Small intestine (tissue), 7 donors: ENCODE data around the gene LINC01488. TPM values are rescaled to one million over a fixed set of nuclear protein-coding genes. Genes with fewer than 3 reads are reported as not detected.

Source experiments
- DNase-seq, 2 donors: peaks; one replicate each; pipeline versions ENCODE4 v3.0.0 to v3.0.0-alpha.2; 2013
- FAIRE-seq: peaks from 2 replicates; lab custom pipeline; 2012; peaks lifted over from hg19 to GRCh38; lab: Jason Lieb, UNC
- H3K27ac ChIP-seq, 3 donors: one replicate each; pipeline ENCODE4 v1.5.1; 2013; ENCODE audit warnings: low read length in 2 of 3, mild to moderate bottlenecking in 2 of 3, control low read depth in 1 of 3, inconsistent platforms in 1 of 3, low read depth in 1 of 3, moderate library complexity in 1 of 3
- H3K27me3 ChIP-seq, 3 donors: one replicate each; pipeline ENCODE4 v1.6.1; 2013; ENCODE audit warnings: low read length in 3 of 3, inconsistent platforms in 1 of 3; ENCODE audit not compliant: control insufficient read depth in 3 of 3, insufficient read depth in 3 of 3
- H3K36me3 ChIP-seq, 3 donors: one replicate each; pipeline ENCODE4 v1.6.1; 2013; ENCODE audit warnings: low read length in 3 of 3, inconsistent platforms in 1 of 3, low read depth in 1 of 3, mild to moderate bottlenecking in 1 of 3, moderate library complexity in 1 of 3; ENCODE audit not compliant: control insufficient read depth in 3 of 3, insufficient read depth in 2 of 3
- H3K4me1 ChIP-seq, 3 donors: one replicate each; pipeline ENCODE4 v1.6.1; 2013; ENCODE audit warnings: low read length in 2 of 3, inconsistent platforms in 1 of 3, low read depth in 1 of 3, mild to moderate bottlenecking in 1 of 3, moderate library complexity in 1 of 3; ENCODE audit not compliant: control insufficient read depth in 3 of 3, insufficient read depth in 2 of 3
- H3K4me3 ChIP-seq, 3 donors: one replicate each; pipeline ENCODE4 v1.5.1; 2013; ENCODE audit warnings: low read length in 3 of 3, control low read depth in 1 of 3, inconsistent platforms in 1 of 3, low read depth in 1 of 3, mild to moderate bottlenecking in 1 of 3, moderate library complexity in 1 of 3
- H3K9me3 ChIP-seq, 2 donors: one replicate each; pipeline ENCODE4 v1.6.1; 2013; ENCODE audit warnings: low read depth in 1 of 2, low read length in 1 of 2; ENCODE audit not compliant: control insufficient read depth in 2 of 2, insufficient read depth in 1 of 2
- WGBS, 3 donors: extraction: QIAGEN DNeasy Blood & Tissue Kit; methylation state at CpG; one replicate each; pipeline ENCODE4 v1.1.7; 2013; 5-methylcytosine and 5-hydroxymethylcytosine counted together
- polyA plus RNA-seq, 4 donors: library from polyadenylated mRNA; stranded (reverse) in 3 of 4; unstranded in 1 of 4; fragments of 200-250 nt in 3 of 4; fragments of 120-200 nt in 1 of 4; gene quantifications; one replicate each; pipeline versions ENCODE4 v1.2.1 to v1.2.3, GENCODE V29; 2013
- donor health status: healthy with polysubstance abuse.
- donor health status: control.
- donor health status: control.
- donor health status: Bipolar disorder and iron deficiency.
- donor health status: healthy.

Gene LINC01488
- polyA plus RNA-seq, 4 donors = 0.03 TPM; not detected in 3

DNA sequence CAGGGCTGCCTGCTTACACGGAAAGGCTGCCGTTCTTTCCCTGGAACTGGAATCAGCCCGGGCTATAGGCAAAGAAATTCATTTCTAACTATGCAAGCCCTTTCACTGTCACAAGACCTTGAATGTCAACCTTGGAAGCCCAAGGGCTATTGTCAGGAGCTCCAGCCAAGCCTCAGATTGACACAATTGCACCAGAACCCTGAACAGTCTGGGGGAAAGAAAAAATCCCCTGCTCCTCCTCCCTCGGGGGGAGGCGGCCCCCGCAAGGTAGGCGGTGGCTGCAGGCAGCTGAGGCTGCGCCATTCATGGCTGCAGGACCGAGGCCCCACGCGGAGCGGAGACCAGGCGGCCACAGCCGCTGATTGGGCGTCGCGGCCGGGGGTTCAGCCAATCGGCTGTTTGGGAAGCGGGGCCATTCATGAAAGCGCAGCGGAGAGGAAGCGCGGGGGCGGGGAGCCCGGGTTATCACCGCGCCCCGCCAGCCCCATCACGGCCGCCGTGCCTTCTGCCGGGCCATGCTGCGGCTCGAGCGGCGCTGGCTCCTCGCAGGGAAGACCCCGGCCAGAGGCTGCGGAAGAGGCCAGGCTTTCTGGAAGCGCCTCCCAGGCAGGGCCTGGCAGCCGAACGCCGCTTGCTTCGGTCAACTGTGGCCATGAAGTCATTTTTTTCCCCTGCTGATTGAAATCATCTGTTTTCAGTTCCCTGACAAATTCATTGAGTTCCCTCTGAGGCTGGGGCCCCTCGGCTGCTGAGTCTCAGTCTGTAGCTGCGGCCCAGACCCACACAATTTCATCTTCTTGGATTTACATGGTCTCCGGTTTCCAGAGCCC, 38.1 kb upstream of the LINC01488 start:
- Histone ChIP-seq H3K27me3 (no peaks in the 10 kb centered on the region), H3K9me3 (no peaks in the 10 kb centered on the region), H3K36me3 (no peaks in the 10 kb centered on the region), H3K4me3 (peak overlapping the region in 1 of 3 donors; percentile 37), H3K27ac (peak overlapping the region in 2 of 3 donors; percentile 84 to 86), H3K4me1 (peaks cover 0 to 29% (median 2%) of the 10 kb centered on the region in 3 donors)
- WGBS, 3 donors = 2 to 4% (median 4%) methylated on average over 37 to 48 of the region's 48 CpGs
- peak; percentile 85 to 96 for DNase-seq
- FAIRE-seq = no peak

DNA sequence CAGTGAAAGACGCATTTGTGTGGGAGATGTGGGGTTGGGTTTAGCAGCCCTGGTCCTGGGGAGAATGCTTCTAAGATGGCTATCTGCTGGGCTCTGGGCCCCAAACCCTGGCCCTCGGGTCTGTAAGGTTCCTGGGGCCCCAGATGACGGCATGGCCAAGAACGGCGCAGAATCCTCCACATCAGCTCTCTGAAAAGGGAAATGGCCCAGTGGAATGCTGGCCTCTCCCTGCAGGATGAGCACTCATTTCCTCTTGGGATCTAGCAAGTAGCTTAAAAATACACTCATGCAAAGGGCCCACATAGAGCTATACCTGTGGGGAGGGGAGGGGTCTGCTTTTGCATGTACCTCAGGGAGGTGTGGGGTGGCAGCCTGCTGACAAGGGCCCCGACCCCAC, 37.5 kb upstream of the LINC01488 start:
- H3K9me3 ChIP-seq = no peaks in the 10 kb centered on the region
- no peaks in the 10 kb centered on the region for H3K36me3 ChIP-seq
- H3K27me3 ChIP-seq = no peaks in the 10 kb centered on the region
- H3K27ac ChIP-seq = peak overlapping the region in 2 of 3 donors; percentile 84 to 86
- 51 to 78% (median 68%) methylated on average over 6 of the region's 6 CpGs for WGBS, 3 donors
- FAIRE-seq (no peak), DNase-seq (no peak)
- peaks cover 0 to 29% (median 2%) of the 10 kb centered on the region in 3 donors for H3K4me1 ChIP-seq
- H3K4me3 ChIP-seq = peak overlapping the region in 1 of 3 donors; percentile 37

GRCh38 chr11:69444381-69445130, 36.9 kb upstream of the LINC01488 start:
- H3K36me3 ChIP-seq = no peaks in the 10 kb centered on the region
- H3K27me3 ChIP-seq = no peaks in the 10 kb centered on the region
- peaks cover 0 to 32% (median 2%) of the 10 kb centered on the region in 3 donors for H3K4me1 ChIP-seq
- FAIRE-seq (no peak), DNase-seq (peak in 1 of 2 donors; percentile 79)
- 65 to 80% (median 76%) methylated on average over 29 to 32 of the region's 32 CpGs for WGBS, 3 donors
- no peaks in the 10 kb centered on the region for H3K9me3 ChIP-seq
- no peak overlapping the region for H3K4me3 ChIP-seq
- H3K27ac ChIP-seq = peak overlapping the region in 2 of 3 donors; percentile 84 to 86

DNA sequence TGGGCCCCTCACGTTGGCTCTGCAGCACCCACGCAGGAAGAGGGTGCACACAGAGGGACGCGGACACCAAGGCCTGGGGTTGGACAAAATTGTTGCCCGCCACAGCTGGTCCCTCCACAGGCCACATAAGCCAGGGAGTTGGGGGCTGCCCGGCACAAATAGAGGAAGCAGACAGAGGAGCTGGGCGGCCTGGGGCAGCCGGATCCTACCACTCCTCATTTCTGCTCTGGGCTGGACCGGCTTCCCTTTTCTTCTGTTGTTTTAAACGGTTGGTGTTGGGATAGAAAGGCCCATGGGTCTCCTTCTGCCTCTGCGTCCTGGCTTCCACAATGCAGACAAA, 36.4 kb upstream of the LINC01488 start:
- H3K9me3 ChIP-seq = no peaks in the 10 kb centered on the region
- H3K4me1 ChIP-seq = peaks cover 0 to 35% (median 2%) of the 10 kb centered on the region in 3 donors
- no peaks in the 10 kb centered on the region for H3K36me3 ChIP-seq
- H3K27me3 ChIP-seq = no peaks in the 10 kb centered on the region
- no peak for FAIRE-seq
- WGBS, 3 donors = 81 to 91% (median 84%) methylated on average over 11 of the region's 11 CpGs
- H3K4me3 ChIP-seq = no peak overlapping the region
- H3K27ac ChIP-seq = peak overlapping the region in 2 of 3 donors; percentile 45 to 84
- no peak for DNase-seq

DNA sequence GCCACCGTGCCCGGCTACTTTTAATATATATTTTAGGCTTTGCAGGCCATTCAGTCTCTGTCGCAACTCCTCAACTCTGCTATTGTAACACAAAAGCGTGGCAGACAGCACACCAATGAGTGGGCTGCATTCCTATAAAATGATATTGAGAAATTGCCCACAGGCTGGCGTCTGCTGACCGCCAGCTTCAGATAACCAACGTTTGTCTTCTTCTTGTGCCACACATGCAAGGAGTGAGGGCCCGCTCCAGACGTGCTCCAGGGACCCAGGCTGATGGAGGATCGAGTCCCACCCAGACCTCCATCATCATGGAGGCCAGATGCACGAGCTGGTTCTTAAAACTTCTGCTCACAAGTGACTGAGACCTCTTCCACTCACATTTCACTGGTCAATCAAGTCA, 35.4 kb upstream of the LINC01488 start:
- H3K27ac ChIP-seq = no peak overlapping the region
- no peaks in the 10 kb centered on the region for H3K36me3 ChIP-seq
- no peak overlapping the region for H3K4me3 ChIP-seq
- DNase-seq = no peak
- no peak for FAIRE-seq
- H3K9me3 ChIP-seq = no peaks in the 10 kb centered on the region
- 86 to 88% (median 87%) methylated on average over 11 of the region's 11 CpGs for WGBS, 3 donors
- no peaks in the 10 kb centered on the region for H3K27me3 ChIP-seq
- peaks cover 0 to 42% (median 2%) of the 10 kb centered on the region in 3 donors for H3K4me1 ChIP-seq

DNA sequence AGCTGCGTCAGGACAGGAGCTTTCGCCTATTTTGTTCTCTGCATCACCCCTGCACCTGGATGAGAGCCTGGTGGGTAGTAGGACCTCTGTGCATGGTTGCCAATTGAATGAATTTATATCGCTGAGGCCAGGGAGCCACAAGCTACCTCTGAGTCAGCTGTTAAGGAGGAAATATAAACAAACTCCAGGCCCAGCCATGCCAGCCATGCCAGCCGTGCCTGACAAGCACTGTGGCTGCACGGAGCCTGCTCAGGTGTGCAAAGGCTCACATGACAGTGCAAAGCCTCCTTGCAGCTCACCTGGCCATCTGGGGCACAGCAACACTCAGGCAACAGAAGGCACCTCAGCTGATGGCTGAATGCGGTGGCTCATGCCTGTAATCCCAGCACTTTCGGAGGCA, 33.7 kb upstream of the LINC01488 start:
- H3K4me1 ChIP-seq = peaks cover 0 to 34% (median 2%) of the 10 kb centered on the region in 3 donors
- no peaks in the 10 kb centered on the region for H3K27me3 ChIP-seq
- H3K36me3 ChIP-seq = no peaks in the 10 kb centered on the region
- no peak for DNase-seq
- no peak overlapping the region for H3K4me3 ChIP-seq
- no peak overlapping the region for H3K27ac ChIP-seq
- no peak for FAIRE-seq
- WGBS, 3 donors = 58 to 71% (median 66%) methylated on average over 7 of the region's 7 CpGs
- H3K9me3 ChIP-seq = peaks cover 0 to 5% of the 10 kb centered on the region in 2 donors

- Histone ChIP-seq H3K36me3 (no peaks in the 10 kb centered on the region), H3K4me1 (peaks cover 0 to 33% (median 2%) of the 10 kb centered on the region in 3 donors), H3K27ac (peak overlapping the region in 1 of 3 donors; percentile 27), H3K9me3 (peaks cover 0 to 8% of the 10 kb centered on the region in 2 donors), H3K27me3 (no peaks in the 10 kb centered on the region), H3K4me3 (no peak overlapping the region)
- no peak for FAIRE-seq
- DNase-seq = no peak
- WGBS, 3 donors = 80 to 83% (median 81%) methylated on average over 15 of the region's 15 CpGs
Observed at GRCh38 chr11:69448471-69449284, 32.8 kb upstream of the LINC01488 start.
